Endothelial cell of hepatic sinusoid (primary cell): ENCODE results near the gene SPATS2.
"Not testable (repeated sequence)": the region's sequence is repeated elsewhere in the genome, so short reads cannot be mapped to it uniquely, and the experiment has no call there.

Experiments used
- in situ Hi-C: cut with HindIII; loops from 2 replicates; pipeline ENCODE4 v1.10.0; 2017; ENCODE audit warnings: low sequenced_read_pairs

The SPATS2 gene

GRCh38 chr12:49496417-49497360, 129.4 kb downstream of the SPATS2 start:
- in situ Hi-C loops: no loop called here

GRCh38 chr12:49501895-49502294, 134.6 kb downstream of the SPATS2 start:
- in situ Hi-C loops: no loop called here

- in situ Hi-C loops: no loop called here
Measured at GRCh38 chr12:49502590-49502989, 135.3 kb downstream of the SPATS2 start.

GRCh38 chr12:49503674-49504180, 136.5 kb downstream of the SPATS2 start:
- in situ Hi-C loops: no loop called here

GRCh38 chr12:49505672-49506071, 138.4 kb downstream of the SPATS2 start:
- in situ Hi-C loops: no loop called here

GRCh38 chr12:49507139-49507538, 139.9 kb downstream of the SPATS2 start:
- in situ Hi-C loops: no loop called here

- in situ Hi-C loops: loop anchor here (5.0 kb wide), 1 partner anchor 48 kb away; no protein-coding TSS in a partner anchor
Measured at GRCh38 chr12:49509681-49510080, 142.4 kb downstream of the SPATS2 start.

- in situ Hi-C loops: loop anchor here (5.0 kb wide), 1 partner anchor 46 kb away; no protein-coding TSS in a partner anchor
Measured at GRCh38 chr12:49511410-49511809, 144.1 kb downstream of the SPATS2 start.

- in situ Hi-C loops: loop anchor here (5.0 kb wide), 1 partner anchor 45 kb away; no protein-coding TSS in a partner anchor
Measured at GRCh38 chr12:49512546-49512945, 145.3 kb downstream of the SPATS2 start.

GRCh38 chr12:49515266-49515665, 148.0 kb downstream of the SPATS2 start:
- in situ Hi-C loops: no loop called here

GRCh38 chr12:49518914-49519573, 151.8 kb downstream of the SPATS2 start:
- in situ Hi-C loops: no loop called here

GRCh38 chr12:49519574-49519936, 152.3 kb downstream of the SPATS2 start:
- in situ Hi-C loops: no loop called here

- in situ Hi-C loops: no loop called here
Measured at GRCh38 chr12:49521389-49521788, 154.1 kb downstream of the SPATS2 start.

GRCh38 chr12:49524660-49525324, 157.5 kb downstream of the SPATS2 start:
- in situ Hi-C loops: no loop called here

- in situ Hi-C loops: no loop called here
Measured at GRCh38 chr12:49525942-49526341, 158.7 kb downstream of the SPATS2 start.

GRCh38 chr12:49527361-49528130, 160.3 kb downstream of the SPATS2 start:
- in situ Hi-C loops: no loop called here

GRCh38 chr12:49529414-49529813, 162.2 kb downstream of the SPATS2 start:
- in situ Hi-C loops: no loop called here

- in situ Hi-C loops: no loop called here
Measured at GRCh38 chr12:49531745-49532144, 164.5 kb downstream of the SPATS2 start.

GRCh38 chr12:49533331-49533730, 166.1 kb downstream of the SPATS2 start:
- in situ Hi-C loops: no loop called here

- in situ Hi-C loops: not testable (repeated sequence)
Measured at GRCh38 chr12:49534122-49534521, 166.9 kb downstream of the SPATS2 start.
